ENCODE data around the gene FGF3. TPM values are rescaled to one million over a fixed set of nuclear protein-coding genes. Genes with fewer than 3 reads are reported as not detected.
A peak's percentile ranks its signal among the peaks of the same experiment; 100 is the strongest.

FGF3 gene
- total RNA-seq, 3 donors from 2014 or later: not detected

DNA sequence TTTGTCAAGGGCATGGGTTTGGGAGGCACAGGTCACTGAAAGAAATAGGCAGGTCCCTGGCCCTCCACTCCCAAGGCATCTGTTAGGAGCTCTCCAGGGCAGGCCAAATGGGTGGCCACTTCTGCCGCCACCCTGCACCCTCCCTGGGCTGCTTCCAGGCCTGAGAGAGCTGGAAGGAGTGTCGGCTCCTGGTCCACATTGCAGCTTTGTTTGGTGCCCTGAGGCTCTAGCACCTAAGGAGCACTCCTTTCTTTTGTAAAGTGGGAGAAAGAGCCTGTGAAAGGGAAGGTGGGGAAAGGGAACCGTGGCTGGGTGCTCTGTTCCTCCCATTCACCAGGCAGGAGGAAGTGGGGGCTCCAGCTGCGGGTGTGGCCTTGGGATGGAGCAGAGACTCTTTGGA, 31.8 kb downstream of the FGF3 start:
- Histone ChIP-seq H3K27ac (no peak overlapping the region), H3K4me3 (no peak overlapping the region), H3K27me3 (no peaks in the 10 kb centered on the region), H3K4me1 (no peaks in the 10 kb centered on the region), H3K36me3 (no peaks in the 10 kb centered on the region), H3K9me3 (no peaks in the 10 kb centered on the region)
- no peak for DNase-seq (ENCODE audit: low spot score in 2 of 2)
- TF ChIP-seq POLR2A (IDR thresholded peaks at IDR 0.05) (no peak), POLR2AphosphoS5 (IDR thresholded peaks at IDR 0.05) (no peak)
- TF ChIP-seq, protein P1, sequence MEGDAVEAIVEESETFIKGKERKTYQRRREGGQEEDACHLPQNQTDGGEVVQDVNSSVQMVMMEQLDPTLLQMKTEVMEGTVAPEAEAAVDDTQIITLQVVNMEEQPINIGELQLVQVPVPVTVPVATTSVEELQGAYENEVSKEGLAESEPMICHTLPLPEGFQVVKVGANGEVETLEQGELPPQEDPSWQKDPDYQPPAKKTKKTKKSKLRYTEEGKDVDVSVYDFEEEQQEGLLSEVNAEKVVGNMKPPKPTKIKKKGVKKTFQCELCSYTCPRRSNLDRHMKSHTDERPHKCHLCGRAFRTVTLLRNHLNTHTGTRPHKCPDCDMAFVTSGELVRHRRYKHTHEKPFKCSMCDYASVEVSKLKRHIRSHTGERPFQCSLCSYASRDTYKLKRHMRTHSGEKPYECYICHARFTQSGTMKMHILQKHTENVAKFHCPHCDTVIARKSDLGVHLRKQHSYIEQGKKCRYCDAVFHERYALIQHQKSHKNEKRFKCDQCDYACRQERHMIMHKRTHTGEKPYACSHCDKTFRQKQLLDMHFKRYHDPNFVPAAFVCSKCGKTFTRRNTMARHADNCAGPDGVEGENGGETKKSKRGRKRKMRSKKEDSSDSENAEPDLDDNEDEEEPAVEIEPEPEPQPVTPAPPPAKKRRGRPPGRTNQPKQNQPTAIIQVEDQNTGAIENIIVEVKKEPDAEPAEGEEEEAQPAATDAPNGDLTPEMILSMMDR (IDR thresholded peaks at IDR 0.05): no peak
- intact Hi-C loops (cut with DNase I; ENCODE audit: low total_unique reads): no loop called here

DNA sequence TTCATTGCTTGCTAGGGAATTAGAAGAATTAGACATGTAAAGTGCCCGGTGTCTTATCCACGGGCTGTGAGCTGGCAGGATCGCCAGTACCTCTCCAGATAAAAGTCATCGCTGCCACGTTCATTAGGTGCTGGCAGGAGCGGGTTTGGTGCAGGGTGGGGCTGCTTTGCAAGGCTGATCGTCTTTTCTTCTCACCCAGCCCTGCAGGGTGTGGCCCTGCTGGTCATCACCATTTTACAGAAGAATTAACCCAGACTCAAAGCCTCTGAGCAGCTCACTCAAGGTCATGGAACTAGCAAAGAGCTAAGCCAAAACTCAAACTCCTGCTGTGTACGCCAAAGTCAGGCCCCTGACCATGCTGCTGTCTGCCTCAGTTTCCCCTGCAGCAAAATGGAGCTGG, 38.0 kb downstream of the FGF3 start:
- Histone ChIP-seq H3K27me3 (peaks cover 0 to 15% of the 10 kb centered on the region in 2 donors), H3K9me3 (no peaks in the 10 kb centered on the region), H3K4me1 (no peaks in the 10 kb centered on the region), H3K4me3 (no peak overlapping the region), H3K36me3 (no peaks in the 10 kb centered on the region), H3K27ac (no peak overlapping the region)
- no peak for DNase-seq (ENCODE audit: low spot score in 2 of 2)
- TF ChIP-seq, protein P1 (IDR thresholded peaks at IDR 0.05): no peak
- TF ChIP-seq POLR2AphosphoS5 (IDR thresholded peaks at IDR 0.05) (no peak), POLR2A (IDR thresholded peaks at IDR 0.05) (no peak)
- intact Hi-C loops (cut with DNase I; ENCODE audit: low total_unique reads): no loop called here

- H3K27ac ChIP-seq: no peak overlapping the region
- no peaks in the 10 kb centered on the region for H3K9me3 ChIP-seq
- H3K4me3 ChIP-seq: no peak overlapping the region
- H3K36me3 ChIP-seq: no peaks in the 10 kb centered on the region
- no peak for DNase-seq (ENCODE audit: low spot score in 2 of 2)
- intact Hi-C loops (cut with DNase I; ENCODE audit: low total_unique reads): no loop called here
- peaks cover 5 to 43% of the 10 kb centered on the region in 2 donors for H3K27me3 ChIP-seq
- no peak for TF ChIP-seq POLR2AphosphoS5 (IDR thresholded peaks at IDR 0.05)
- TF ChIP-seq POLR2A (IDR thresholded peaks at IDR 0.05): no peak
- TF ChIP-seq, protein P1 (IDR thresholded peaks at IDR 0.05): no peak
- H3K4me1 ChIP-seq: no peaks in the 10 kb centered on the region
Observed at GRCh38 chr11:69778373-69778772, 40.8 kb downstream of the FGF3 start.

- Histone ChIP-seq H3K27me3 (peaks cover 5 to 60% of the 10 kb centered on the region in 2 donors), H3K4me3 (peak within 1 kb of the TSS in 1 of 3 donors; percentile 8), H3K9me3 (no peaks in the 10 kb centered on the region), H3K27ac (no peak within 1 kb of the TSS), H3K36me3 (no peaks in the 10 kb centered on the region), H3K4me1 (no peaks in the 10 kb centered on the region)
- TF ChIP-seq POLR2AphosphoS5 (IDR thresholded peaks at IDR 0.05) (no peak), POLR2A (IDR thresholded peaks at IDR 0.05) (no peak)
- TF ChIP-seq, protein P1 (IDR thresholded peaks at IDR 0.05): no peak
- intact Hi-C loops (cut with DNase I; ENCODE audit: low total_unique reads): no loop called here
- DNase-seq (ENCODE audit: low spot score in 2 of 2): no peak
Observed at GRCh38 chr11:69775163-69775755, 44.0 kb downstream of the FGF3 start, which contains the start of gene FGF4. Gene FGF4 (minus strand): TSS chr11:69775341. CDS start chr11:69775084, 257 bp downstream.

DNA sequence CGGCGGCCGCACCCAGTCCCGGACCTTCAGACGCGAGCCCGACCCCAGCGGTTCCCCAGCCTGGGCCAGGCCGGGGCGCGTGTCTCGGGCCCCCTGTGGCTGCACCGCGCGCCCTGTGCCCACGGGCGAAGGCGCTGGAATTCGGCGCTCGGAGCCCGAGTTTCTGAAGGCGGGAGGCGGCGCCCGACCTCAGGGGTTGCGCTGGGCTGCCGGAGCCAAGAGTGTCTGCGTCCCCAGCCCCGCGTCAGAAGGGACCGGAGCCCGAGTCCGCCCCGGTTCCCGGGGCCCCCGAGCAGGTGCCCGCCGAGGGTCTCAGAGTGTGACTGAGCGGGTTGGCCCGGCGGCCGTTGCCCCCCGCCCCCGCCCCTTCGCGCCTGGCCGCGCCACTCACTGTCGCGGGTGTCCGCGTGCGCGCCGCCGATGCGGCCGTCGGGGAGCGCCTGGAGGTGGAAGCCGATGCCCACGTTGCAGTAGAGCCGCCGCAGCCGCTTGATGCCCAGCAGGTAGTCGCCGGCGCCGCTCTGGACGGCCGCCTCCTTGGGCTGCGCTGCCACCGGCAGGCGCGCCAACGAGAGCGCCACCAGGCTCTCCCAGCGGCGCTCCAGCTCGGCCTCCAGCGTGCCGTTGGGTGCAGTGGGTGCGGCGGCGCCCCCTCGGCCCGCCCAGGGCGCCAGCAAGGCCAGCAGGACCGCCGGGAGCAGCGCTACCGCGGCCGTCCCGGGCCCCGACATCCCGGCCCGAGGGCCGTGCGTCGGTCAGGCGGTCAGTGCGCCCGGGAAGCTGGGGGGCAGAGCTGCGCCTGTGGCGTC, 44.7 kb downstream of the FGF3 start:
- H3K27me3 ChIP-seq: peaks cover 5 to 67% of the 10 kb centered on the region in 2 donors
- intact Hi-C loops (cut with DNase I; ENCODE audit: low total_unique reads): no loop called here
- DNase-seq (ENCODE audit: low spot score in 2 of 2): no peak
- no peak overlapping the region for H3K27ac ChIP-seq
- H3K36me3 ChIP-seq: no peaks in the 10 kb centered on the region
- no peak for TF ChIP-seq POLR2A (IDR thresholded peaks at IDR 0.05)
- TF ChIP-seq, protein P1 (IDR thresholded peaks at IDR 0.05): no peak
- no peak for TF ChIP-seq POLR2AphosphoS5 (IDR thresholded peaks at IDR 0.05)
- peak overlapping the region in 1 of 3 donors; percentile 8 for H3K4me3 ChIP-seq
- peaks cover 0 to 1% of the 10 kb centered on the region in 2 donors for H3K9me3 ChIP-seq
- H3K4me1 ChIP-seq: no peaks in the 10 kb centered on the region
